GM12892 (cell line): ENCODE results near the gene CYP19A1.

Experiments used
- POLR2A ChIP-seq: IDR thresholded peaks from 2 replicates; pipeline ENCODE4 v1.6.1; 2011; ENCODE audit warnings: low read depth, low read length, control low read depth
- POLR2AphosphoS5 ChIP-seq: IDR thresholded peaks from 2 replicates; pipeline ENCODE4 v1.6.1; 2011; ENCODE audit warnings: low read depth, low read length, control low read depth
- TAF1 ChIP-seq: IDR thresholded peaks from 2 replicates; pipeline ENCODE4 v1.6.1; 2011; ENCODE audit warnings: low read depth, mild to moderate bottlenecking, control low read depth, low read length, borderline replicate concordance

DNA sequence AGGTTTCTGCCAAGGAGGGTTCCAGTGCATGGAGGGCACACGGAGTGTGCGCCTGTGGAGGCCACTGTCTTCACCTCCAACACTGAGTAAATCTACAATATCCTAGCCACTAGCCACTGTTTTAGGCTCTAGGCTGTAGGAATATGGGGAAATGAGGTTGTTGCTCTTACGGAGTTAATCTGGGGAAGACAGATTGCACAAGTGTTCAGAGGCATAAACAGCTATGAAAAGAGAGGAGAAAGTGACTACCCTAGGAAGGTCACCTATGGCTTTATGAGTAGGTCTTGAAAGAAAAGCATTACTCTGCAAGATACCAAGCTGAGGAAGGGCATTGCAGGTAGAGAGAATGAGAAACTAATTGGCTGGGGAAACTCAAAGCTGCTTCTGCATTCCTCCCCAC is 85.7 kb downstream of the CYP19A1 start:
- no peak for TF ChIP-seq POLR2AphosphoS5
- no peak for TF ChIP-seq POLR2A
- no peak for TF ChIP-seq TAF1
